Measurements from ENCODE around the gene PLD1. TPM values are rescaled to one million over a fixed set of nuclear protein-coding genes. Genes with fewer than 3 reads are reported as not detected.
"Not testable (repeated sequence)": the region's sequence is repeated elsewhere in the genome, so short reads cannot be mapped to it uniquely, and the experiment has no call there.

Gene PLD1
- total RNA-seq, 1 experiment from 2014 or later: 5.3 TPM

DNA sequence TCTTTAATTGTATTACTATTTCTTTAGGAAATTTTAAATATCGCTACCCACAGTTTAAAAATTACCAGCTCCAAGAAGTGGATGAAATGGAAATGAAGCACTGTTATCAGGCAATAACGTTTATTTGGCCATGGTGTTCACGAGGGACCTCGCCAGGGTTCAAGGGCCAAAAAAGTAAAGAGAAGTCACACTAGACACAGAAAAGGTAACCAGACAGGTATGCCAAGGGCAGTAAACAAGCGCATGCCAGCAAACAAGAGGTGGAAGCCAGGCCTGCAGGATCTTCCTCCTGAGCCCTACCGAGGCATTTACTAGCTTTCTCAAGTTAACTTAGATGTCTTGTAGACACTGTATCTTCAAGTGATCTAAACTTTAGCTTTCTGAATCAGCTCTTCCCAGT lies 113.5 kb downstream of the PLD1 start:
- intact Hi-C loops (cut with micrococcal nuclease; ENCODE audit: unreplicated experiment): no loop called here
- no peaks in the 10 kb centered on the region for H3K4me1 ChIP-seq

DNA sequence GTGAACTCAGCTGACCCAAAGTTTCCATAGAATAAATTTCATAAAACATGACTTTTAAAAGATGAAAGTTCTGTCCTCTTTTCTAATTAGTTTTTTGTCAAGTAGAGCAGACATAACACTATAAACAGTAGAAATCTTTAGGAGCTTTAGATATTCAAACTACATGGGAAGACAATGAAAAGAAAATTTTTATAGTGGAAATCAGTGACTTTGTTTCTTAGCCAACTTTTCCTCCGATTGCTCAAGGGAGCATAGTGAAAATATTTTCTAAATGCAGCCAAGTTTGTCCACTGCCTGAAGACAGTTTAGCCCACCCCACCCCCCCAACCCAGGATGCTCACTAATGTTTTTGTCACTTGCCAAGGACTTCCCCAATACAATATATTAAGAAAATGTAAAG lies 114.9 kb downstream of the PLD1 start:
- Histone ChIP-seq H3K27me3 (replicated peaks; ENCODE audit: control insufficient read depth, insufficient read depth, low read length) (no peaks in the 10 kb centered on the region), H3K9me3 (no peaks in the 10 kb centered on the region), H3K36me3 (ENCODE audit: control insufficient read depth, insufficient read depth, low read length) (no peaks in the 10 kb centered on the region), H3K4me3 (ENCODE audit: low read depth, low read length) (no peak overlapping the region), H3K4me1 (no peaks in the 10 kb centered on the region)
- intact Hi-C loops (cut with micrococcal nuclease; ENCODE audit: unreplicated experiment): no loop called here
- no peak for DNase-seq
- no peak for TF ChIP-seq CTCF (IDR thresholded peaks at IDR 0.05; ENCODE audit: insufficient read depth in 1 of 2, low read depth in 1 of 2, low read length in 1 of 2, severe bottlenecking in 1 of 2, unreplicated experiment in 1 of 2)
- Mint-ChIP-seq H3K36me3 (ENCODE audit: insufficient read depth, unreplicated experiment) (no peaks in the 10 kb centered on the region), H3K9me3 (ENCODE audit: unreplicated experiment) (no peaks in the 10 kb centered on the region), H3K27me3 (ENCODE audit: insufficient read depth, unreplicated experiment) (no peaks in the 10 kb centered on the region), H3K4me3 (ENCODE audit: unreplicated experiment) (no peak overlapping the region), H3K27ac (ENCODE audit: unreplicated experiment) (no peak overlapping the region), H3K4me1 (ENCODE audit: low read depth, unreplicated experiment) (no peaks in the 10 kb centered on the region)
- no TSS peak for BruUV-seq (replicated peaks)
- ChIA-PET CTCF (no interaction called here), POLR2A (no interaction called here)

More for the DNA sequence above, 113.5 kb downstream of the PLD1 start:
- no peaks in the 10 kb centered on the region for H3K4me1 Mint-ChIP-seq (ENCODE audit: low read depth, unreplicated experiment)
- no peaks in the 10 kb centered on the region for H3K9me3 ChIP-seq
- BruUV-seq (replicated peaks): no TSS peak
- H3K4me3 ChIP-seq (ENCODE audit: low read depth, low read length): no peak overlapping the region
- CTCF ChIA-PET: interaction anchor here (0.6 kb wide), 1 partner anchor 56 kb away, joined by 3 read pairs; no protein-coding TSS in a partner anchor
- no peaks in the 10 kb centered on the region for H3K9me3 Mint-ChIP-seq (ENCODE audit: unreplicated experiment)
- POLR2A ChIA-PET: no interaction called here
- H3K27me3 ChIP-seq (replicated peaks; ENCODE audit: control insufficient read depth, insufficient read depth, low read length): no peaks in the 10 kb centered on the region
- H3K36me3 Mint-ChIP-seq (ENCODE audit: insufficient read depth, unreplicated experiment): no peaks in the 10 kb centered on the region
- no peak for TF ChIP-seq CTCF (IDR thresholded peaks at IDR 0.05; ENCODE audit: insufficient read depth in 1 of 2, low read depth in 1 of 2, low read length in 1 of 2, severe bottlenecking in 1 of 2, unreplicated experiment in 1 of 2)
- H3K27ac Mint-ChIP-seq (ENCODE audit: unreplicated experiment): no peak overlapping the region
- H3K36me3 ChIP-seq (ENCODE audit: control insufficient read depth, insufficient read depth, low read length): no peaks in the 10 kb centered on the region
- H3K4me3 Mint-ChIP-seq (ENCODE audit: unreplicated experiment): no peak overlapping the region
- H3K27me3 Mint-ChIP-seq (ENCODE audit: insufficient read depth, unreplicated experiment): no peaks in the 10 kb centered on the region
- DNase-seq: no peak

- POLR2A ChIA-PET: no interaction called here
- CTCF ChIA-PET: no interaction called here
- no peaks in the 10 kb centered on the region for H3K4me1 ChIP-seq
- no peaks in the 10 kb centered on the region for H3K9me3 ChIP-seq
- Mint-ChIP-seq H3K4me1 (ENCODE audit: low read depth, unreplicated experiment) (no peaks in the 10 kb centered on the region), H3K27me3 (ENCODE audit: insufficient read depth, unreplicated experiment) (no peaks in the 10 kb centered on the region), H3K27ac (ENCODE audit: unreplicated experiment) (no peak overlapping the region), H3K36me3 (ENCODE audit: insufficient read depth, unreplicated experiment) (no peaks in the 10 kb centered on the region), H3K4me3 (ENCODE audit: unreplicated experiment) (no peak overlapping the region), H3K9me3 (ENCODE audit: unreplicated experiment) (no peaks in the 10 kb centered on the region)
- intact Hi-C loops (cut with micrococcal nuclease; ENCODE audit: unreplicated experiment): no loop called here
- H3K27me3 ChIP-seq (replicated peaks; ENCODE audit: control insufficient read depth, insufficient read depth, low read length): no peaks in the 10 kb centered on the region
- BruUV-seq (replicated peaks): no TSS peak
- no peak overlapping the region for H3K4me3 ChIP-seq (ENCODE audit: low read depth, low read length)
- no peaks in the 10 kb centered on the region for H3K36me3 ChIP-seq (ENCODE audit: control insufficient read depth, insufficient read depth, low read length)
- no peak for DNase-seq
- no peak for TF ChIP-seq CTCF (IDR thresholded peaks at IDR 0.05; ENCODE audit: insufficient read depth in 1 of 2, low read depth in 1 of 2, low read length in 1 of 2, severe bottlenecking in 1 of 2, unreplicated experiment in 1 of 2)
These were observed 115.4 kb downstream of the PLD1 start for GRCh38 chr3:171694888-171695287.

DNA sequence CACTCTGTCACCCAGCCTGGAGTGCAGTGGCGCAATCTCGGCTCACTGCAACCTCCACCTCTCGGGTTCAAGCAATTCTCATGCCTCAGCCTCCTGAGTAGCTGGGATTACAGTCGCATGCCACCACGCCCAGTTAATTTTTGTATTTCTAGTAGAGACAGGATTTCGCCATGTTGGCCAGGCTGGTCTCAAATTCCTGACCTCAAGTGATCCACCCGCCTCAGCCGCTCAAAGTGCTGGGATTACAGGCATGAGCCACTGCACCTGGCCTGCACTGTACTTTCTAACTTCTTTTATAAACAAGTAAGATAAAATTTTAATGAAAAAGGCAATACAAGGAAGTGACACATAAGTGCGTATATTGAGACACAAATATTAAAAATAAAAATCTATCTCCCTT lies 117.7 kb downstream of the PLD1 start:
- intact Hi-C loops (cut with micrococcal nuclease; ENCODE audit: unreplicated experiment); H3K4me1 Mint-ChIP-seq (ENCODE audit: low read depth, unreplicated experiment); H3K4me1 ChIP-seq; H3K27me3 Mint-ChIP-seq (ENCODE audit: insufficient read depth, unreplicated experiment); POLR2A ChIA-PET; H3K36me3 ChIP-seq (ENCODE audit: control insufficient read depth, insufficient read depth, low read length); BruUV-seq (replicated peaks); H3K9me3 Mint-ChIP-seq (ENCODE audit: unreplicated experiment); H3K36me3 Mint-ChIP-seq (ENCODE audit: insufficient read depth, unreplicated experiment); H3K27ac Mint-ChIP-seq (ENCODE audit: unreplicated experiment); H3K4me3 ChIP-seq (ENCODE audit: low read depth, low read length); H3K9me3 ChIP-seq; CTCF ChIA-PET; H3K27me3 ChIP-seq (replicated peaks; ENCODE audit: control insufficient read depth, insufficient read depth, low read length); DNase-seq; H3K4me3 Mint-ChIP-seq (ENCODE audit: unreplicated experiment): not testable (repeated sequence)

All from Caco-2 (cell line).